Measurements from ENCODE around the gene PCSK6.

PCSK6 gene

DNA sequence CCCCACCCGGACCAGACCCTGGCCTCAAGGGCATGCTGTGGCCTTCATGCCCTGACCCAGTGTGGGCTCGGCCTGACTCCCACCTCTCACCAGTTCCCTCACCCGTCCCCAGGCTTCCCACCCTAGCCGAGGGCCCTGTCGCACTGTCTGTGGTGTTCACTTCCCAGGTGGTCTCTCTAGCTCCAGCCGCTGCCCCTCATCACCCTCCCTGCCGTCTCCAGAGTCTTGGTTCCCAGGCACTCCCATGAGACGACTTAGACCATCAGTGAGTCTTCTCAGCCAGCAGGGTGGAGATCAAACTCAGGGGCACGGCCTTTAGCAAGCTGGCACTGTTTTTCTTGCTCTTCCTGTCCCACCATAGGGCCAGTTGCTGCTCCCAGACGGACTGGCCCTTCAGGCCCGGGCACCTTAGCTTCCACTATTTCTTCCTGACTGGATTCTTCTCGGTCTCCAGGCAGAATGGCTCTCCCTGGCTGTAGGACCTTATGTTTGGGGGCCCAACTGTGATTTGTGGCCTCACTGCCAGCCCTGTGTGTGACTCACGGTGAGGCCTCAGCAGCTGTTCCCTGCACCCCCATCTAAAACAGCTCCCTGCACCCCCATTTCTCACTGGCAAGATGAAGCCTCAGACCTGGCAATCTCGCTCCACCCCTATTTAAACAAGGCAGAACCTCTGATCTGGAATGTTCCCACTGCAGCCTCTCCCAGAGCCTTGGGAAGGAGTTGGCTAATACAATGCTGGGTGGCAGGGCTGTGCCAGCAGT, 9.4 kb upstream of the PCSK6 start:
- DNase-seq: no peak

DNA sequence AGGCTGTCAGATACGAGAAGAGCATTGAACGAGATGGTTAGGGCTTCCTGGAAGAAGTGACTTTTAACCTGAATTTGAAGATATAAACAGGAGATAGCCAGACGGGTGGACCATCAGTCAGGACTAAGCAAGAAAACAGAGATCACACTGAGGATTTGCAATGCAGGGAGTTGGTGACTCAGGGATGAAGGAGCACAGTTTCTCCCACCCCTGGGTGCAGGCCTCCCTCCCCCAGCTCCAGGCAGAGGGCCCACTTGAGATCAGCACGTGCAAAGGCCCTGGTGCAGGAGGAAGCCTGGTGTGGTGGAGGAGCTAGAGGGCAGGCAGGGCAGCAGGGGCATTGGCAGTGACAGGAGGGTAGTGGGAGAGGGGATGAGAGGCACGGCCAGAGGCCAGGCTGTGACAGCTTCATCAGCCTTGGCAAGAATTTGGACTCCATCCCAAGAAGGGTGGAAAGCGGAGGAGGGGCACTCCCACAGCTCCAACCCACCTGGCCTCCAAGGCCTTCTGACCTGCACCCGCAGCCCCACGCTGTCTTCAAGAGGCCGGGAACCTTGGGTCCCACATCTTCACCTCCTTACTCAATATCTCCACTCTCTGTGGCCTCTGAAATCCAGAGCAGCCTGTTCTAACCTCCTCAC, 8.7 kb upstream of the PCSK6 start:
- DNase-seq: no peak

DNA sequence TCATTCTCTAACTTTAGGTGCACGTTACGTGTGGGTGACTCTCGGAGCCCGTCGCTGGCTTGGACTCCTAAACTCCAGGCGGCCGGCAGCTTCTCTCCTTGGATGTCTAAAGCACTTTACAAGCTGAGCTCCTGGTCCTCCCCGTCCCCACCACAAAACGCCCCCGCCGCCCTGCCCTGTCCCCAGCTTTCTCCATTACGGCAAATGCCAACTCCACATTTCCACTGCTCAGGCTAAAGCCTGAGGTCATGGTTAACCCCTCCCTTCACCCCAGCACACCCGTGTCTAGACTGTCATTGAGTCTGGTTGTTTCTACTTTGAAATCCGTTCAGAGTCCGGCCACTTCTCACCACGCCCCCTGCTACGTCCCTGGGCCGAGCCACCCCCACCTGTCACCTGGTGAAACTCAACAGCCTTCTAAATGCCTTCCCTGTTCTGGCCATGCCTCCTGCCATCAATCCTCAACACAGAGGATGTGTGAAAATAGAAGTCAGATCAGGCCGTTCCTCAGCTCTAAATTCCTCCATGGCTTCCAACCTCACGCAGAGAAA, 8.1 kb upstream of the PCSK6 start:
- no peak for DNase-seq

DNA sequence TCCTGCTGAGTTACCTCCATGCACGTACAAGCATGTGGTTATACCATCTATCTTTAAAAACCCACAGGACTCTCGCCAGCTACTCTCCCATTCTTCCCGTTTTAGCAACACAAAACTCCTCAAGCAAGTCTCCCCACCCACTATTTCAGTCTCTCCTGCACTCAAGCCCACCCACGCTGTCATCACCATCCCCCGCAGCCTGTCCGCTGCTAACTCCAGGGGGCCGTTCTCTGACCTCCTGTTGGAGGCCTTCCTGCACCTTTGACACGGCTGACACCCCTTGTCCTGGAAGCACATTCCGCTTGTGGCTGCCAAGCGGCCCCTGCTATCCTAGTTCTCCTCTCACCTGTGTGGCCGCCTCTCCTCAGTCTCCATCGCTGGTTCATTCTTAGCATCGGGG, 7.5 kb upstream of the PCSK6 start:
- DNase-seq: no peak

DNA sequence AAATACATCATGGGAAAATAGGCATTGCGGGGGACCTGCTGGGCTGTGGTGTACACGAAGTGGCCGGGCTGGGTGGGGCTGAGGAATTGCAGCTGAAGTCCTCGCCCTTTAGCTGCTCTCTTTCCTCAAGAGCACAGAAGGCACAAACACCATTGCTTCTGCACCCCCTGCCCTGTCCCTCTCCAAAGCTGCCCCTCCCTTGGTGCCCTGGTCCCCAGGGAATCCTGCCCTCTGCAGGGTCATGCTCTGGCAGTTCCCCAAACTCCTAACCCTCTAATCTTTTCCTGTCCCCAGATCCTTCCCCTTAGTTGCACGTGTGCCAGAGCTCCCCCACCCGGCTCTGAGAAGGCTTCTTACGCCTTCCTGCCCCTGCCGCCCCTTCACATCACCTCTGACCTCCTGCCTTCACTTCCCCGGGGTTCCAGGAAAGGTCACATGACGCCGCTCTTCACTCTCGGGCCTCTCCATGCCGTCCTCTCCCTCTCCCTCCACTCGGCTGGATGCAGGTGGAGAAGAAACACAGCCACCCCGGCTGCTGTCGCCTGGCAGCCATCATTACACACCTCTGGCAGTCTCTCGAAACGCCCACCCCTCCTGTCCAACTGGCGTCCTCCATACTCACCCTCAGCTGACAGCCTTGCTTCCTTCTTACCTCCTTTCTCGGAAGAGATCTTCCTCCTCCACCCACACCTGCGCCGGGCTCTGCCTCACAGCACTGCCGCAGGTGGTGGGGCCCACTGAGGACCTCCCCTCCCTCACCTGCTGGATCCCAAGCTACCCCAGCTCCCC, 6.9 kb upstream of the PCSK6 start:
- DNase-seq: no peak

DNA sequence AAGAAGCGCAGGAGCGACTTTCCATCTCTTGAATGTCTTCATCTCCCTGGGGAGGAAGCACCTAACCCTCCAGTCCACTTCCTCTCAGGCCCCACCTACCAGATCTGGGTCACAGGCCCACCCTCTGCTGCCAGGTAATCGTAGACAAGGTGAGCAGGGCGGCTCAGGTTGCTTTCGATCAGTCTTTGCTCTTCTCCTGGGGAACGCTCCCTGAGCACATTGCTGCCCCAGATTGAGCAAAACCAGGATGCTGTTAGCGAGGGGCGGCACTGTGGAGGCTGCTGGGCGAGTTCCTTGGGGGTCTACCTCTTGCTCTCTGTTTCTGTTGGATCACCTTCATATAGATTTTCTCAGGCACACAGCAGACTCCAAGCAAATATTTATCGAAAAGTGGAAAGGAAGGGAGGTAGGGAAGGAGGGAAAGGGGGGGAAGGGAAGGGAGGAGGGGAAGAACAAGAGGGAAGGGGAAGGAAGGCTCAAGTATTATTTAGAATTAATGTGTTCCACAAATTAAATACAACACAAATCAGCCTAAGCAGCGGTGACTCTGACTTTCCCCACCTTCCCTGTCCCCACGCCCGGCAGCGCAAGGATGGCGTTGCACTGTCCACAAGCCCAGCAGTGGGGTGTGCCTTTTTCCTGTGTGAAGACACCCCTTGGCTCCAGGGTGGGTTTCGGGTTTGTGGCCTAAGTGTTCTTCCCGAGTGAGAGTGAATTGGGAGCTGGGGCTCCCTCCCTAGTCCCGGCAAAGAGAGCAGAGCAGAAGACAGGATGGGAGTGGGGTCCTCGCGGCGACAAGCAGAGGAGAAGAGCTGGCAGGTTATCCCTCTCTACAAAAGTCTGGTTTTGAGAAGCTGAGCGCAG, 6.1 kb upstream of the PCSK6 start:
- no peak for DNase-seq

DNA sequence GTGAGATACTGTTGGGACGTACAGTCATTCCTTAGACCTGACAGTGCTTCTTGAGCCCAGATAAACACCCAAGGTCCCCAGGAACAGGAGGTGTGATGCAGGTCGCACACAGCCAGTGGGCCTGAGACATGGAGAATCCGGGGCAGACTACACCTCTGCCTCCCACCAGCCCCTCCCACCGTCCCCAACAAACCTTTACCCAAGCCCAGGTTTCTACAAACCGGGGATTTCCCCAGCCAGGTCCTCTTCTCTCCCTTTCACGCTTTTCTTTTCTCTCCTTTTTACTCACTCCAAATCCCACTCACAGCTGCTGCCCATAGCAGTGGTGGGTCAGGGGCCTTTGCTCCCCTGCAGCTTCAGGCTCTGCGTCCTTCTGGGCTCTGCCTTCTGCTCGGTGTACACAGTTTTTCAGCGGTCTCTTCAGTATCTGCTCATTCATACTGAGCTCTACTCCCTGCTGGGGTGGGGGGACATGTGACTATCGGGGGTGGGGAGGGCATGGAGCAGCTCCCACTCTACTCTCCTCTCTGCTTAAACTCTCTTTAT, 4.8 kb upstream of the PCSK6 start:
- no peak for DNase-seq

DNA sequence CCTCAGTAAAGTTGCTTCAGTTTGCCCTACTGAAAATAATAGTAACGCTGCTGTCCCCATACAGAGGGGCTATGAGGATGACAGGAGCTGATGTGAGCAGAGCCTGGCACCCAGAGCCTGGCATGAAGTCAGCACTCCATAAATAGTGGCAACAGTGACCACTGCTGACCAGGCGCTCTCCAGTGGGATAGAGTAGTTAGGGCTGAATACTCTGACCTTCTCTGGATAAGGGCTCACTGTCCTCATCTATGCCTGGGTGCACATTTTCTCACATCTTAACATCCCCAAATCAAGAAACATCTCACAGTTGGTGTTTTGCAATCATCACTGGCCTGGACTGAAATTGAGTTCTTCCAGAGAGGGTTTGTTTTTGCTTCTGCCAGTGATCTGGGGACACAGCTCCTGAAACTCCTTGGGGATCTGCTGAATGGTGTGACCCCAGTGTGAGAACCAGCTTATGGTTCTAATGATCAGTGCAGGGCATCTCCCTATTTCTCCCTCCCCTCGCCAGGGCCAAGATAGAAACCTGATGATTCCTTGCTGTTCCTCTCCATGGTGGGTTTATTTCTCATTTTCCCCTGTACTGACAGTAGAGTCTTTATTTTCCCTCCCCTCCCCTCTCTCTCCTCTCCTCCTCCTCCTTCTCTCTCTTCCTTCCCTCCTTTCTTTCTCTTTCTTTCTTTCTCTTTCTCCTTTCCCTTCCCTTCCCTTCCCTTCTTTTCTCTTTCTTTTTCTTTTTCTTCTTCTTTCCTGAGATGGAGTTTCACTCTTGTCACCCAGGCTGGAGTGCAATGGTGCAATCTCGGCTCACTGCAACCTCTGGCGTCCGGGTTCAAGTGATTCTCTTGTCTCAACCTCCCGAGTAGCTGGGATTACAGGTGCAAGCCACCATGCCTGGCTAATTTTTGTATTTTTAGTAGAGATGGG, 3.5 kb upstream of the PCSK6 start:
- DNase-seq: no peak

DNA sequence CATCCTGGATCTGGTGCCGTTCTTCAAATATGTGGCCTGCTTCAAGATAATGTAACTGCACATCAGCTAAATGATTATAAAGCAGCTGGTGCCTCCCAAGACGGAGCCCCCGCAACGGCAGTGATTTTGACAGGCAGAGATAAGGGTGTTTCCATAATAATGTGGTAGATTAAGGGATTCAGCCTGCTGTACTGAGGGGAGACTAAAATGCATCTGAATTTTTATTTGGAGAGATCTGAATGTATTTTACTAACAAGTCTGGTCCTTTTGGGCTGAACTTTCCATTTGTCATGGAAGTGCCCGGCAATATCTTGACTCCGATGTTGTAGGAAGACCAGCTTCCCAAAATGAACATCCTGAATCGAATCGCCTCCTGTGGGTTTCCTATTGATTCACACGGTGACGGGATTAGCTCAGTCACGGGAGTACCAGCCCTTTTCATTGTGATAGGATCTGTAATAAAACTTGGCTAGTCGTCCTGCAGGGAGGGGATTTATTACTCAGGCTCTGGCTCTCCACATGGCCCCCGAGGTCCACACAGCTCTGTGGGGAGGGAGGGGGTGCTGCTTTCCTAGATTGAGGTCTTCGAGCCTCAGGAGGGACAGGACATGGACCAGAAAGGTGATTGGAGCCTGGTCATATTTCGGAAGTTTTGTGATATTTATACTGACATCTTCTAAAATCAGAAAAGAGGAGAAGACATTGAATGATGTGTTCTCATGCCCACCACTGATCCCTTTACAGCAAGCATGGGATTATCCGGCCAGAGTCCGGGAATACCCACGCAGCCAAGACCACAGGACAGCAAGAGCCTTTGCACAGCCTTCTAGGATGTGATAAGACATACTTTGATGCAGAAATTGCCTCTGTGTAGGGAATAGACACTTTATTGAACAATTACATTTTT, 2.5 kb upstream of the PCSK6 start:
- no peak for DNase-seq

DNA sequence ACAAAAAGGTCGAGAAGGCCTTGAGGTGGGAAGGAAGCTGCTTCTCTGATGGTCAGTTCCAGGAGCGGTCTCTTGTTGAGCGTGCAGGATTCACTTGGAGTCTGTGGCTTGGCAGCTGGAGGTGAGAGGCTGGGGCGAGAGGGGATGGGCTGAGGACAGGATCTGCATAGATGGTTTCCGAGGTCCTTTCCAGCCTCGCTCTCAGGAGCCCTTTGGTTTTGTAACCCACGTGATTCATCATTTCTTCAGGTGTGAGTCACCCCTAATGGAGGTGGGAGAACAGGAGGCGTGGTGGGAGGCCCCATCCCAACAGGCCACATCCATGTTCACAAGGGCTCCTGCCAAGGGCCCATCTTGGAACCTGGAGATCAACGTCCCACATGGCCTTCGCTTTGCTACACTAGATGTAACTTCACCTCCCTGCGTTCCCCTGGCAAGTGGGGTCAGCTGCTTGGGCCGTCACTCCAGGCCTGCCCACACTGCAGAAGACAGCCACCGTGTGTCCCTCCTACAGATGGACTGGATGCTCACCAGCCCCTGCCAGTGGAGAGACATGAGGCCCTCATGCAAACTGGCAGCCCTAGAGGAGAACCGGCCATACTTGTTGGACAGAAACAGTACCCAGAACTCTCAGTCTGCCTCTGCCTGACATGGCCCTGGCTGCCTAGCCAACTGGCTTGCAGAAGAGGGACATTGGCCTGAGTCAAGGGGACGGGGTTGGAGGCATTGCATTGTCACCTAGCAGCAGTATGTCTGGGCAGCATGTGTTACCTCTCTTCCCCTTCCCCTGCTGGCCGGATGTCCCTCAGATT, 1.6 kb upstream of the PCSK6 start:
- DNase-seq: no peak

DNA sequence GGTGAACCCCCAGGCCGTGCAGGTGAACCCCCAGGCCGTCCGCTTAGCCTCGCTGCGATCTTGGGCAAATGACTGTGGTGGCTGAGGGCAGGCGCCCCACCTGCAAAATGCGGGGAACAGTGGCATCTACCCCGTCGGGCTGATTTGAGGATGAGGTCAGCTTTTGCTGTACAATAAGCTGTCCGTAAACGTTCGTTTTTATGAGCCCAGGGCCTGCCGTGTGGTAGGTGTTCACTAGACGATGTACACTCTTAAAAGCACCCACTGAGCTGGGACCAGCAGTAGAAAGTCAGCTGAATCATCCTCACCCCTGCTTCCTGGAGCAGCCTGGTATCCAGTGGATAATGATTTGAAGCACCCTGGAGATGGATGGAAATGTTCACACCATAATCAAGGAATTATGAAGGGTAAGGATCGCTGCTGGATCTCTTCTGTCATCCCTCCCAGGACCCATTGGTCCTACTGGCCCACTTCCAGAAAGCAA, 943 bp upstream of the PCSK6 start:
- DNase-seq: no peak

DNA sequence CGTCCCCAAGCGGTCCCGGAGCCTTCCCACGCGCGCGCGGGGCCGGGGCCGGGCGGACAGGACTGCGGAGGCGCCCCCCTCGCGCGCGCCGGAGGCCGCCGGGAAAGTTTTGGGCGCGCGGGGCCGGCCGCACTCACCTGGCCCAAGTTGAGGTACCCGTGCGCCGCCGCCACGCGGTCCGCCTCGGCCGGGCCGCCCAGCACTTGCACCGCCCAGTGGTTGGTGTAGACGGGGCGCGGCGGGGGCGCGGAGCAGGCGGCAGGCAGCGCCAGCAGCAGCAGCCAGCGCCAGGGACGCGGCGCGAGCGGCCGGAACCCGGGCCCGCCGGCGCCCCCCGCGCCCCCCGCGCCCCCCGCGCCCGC, 289 bp downstream of the PCSK6 start:
- no peak for DNase-seq

DNA sequence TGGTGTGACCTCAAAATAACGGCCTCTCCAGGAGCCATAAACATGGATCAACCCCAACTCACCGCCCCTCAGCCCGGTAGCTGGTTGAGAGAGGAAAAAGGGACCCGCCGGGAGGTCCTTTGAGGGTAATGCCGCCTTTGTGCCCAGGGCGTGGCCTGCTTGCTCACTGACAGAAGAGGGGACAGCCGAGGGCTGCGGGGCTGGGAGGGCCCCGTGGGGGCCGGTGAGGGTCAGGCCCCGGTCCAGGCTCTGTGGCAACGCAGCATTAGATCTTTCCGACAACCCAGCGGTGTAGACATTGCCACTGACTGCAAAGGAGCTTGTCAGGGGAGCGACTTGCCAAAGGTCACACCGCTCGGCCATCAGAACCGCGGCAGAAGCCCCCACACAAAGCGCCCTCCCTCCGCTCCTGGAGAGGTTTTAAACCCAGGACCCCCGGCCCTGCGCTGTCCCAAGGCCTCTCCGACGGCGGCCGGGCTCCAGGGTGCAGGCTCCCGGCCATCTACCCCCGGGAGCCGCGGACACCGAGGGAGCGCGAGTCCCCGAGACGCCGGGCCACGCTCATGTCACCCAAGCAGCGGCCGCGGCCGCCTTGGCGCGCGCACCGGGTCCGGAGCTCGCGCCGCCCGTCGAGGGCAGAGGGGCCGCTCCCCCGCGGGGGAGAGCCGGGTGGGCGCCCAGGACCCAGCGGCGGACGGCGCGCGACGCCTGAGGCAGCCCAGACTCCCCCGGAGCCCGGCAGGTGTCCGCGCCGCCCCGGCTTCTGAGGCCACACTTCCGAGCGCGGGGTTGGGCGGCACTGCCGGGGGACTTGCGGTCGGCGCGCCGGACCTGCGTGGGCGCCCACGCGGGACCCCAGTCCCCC, 975 bp downstream of the PCSK6 start:
- no peak for DNase-seq

DNA sequence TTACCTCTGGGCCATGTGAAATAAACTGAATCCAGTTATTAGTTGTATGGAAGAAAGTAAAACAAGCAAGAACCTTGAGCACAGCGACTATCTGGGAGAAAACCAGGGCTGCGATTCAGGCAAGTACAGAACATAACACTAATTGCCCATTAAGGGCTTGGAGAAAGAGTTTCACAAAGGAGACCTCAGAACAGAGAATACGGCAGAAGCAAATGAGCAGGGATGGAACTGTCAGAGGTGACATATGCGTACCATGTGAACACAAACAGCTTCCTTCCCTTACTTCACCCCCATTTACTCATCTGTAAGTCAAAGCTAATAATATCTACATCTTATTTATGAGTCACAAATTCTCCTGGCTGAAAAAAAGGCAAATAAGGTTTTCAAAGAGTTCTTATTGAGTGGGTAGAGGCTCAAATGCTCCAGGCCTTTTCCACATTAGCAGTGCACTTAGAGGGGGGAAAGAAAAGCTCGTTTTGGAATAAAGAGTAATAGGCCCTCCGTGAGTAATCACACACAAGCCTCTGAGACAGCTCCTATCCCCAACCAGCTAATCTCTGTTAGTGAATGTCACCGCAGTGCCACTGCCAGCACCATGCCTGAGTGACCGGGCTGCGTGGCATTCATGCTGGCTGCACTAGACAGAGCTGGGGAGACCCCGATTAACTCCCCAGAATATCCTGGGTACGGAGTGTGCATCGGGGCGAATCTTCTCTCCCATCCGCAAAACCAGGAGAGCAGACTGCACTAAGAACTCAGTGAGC, 2.6 kb downstream of the PCSK6 start:
- no peak for DNase-seq

DNA sequence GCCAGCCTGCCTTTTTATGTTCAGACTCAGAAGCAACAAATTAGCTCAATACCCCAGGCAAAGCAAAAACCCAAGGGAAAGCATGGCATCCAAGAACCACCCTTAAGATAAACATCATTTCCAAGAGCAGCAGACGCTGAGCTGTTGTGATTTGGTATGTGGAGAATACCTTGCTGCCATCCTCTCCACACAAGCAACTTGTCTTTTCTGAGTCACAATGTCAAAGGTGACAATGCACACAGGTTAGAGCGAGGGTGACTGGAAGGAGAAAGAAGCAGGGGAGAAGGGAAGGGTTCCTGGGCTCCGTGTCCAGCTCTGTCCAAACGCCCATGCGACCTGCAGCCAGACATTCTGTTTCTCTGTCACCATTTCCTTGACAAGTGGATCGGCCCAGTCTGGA, 6.0 kb downstream of the PCSK6 start:
- DNase-seq: no peak

DNA sequence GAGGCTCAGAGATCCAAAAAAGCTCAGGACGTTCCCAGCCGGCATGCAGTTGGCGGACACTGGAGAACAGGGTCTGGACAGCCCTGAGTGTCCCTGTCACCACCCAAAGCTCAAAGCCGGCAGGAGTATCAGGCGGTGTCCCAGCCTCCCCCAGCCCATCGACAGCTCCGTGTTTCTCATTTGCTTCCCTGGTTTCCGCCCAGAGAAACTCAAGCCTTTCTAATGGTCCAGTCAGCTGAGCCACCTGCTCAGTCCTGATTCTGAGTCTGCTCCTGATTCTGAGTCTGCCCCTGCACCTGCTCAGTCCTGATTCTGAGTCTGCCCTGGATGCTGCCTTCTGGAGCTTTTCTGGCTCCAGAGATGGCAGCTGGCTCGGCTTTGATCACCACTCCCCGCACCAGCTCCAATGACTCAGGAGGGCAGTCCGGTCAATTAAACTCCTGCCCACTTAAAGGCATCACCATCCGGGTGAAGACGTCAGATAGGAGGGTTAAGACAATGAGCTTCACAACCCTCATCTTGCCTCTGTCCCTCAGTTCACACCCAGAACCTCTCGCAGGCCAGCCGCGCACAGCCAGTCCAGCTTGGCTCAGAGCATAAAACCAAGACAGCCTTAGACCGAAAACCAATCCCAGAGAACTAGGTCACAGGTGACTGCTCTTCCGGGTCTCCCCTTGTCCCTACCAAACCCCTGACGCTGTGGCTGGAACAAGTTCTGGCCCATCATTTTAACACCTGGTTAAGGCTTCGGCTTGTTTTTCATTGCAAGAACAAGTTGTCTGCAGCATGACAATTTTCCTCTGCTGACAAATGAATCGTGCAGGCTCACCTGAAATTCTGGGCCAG, 6.8 kb downstream of the PCSK6 start:
- no peak for DNase-seq
